NB4 (cell line): ENCODE results near the gene ANO9.

ENCODE experiments used
- DNase-seq: peaks from one replicate; pipeline ENCODE4 v3.0.0; 2010; ENCODE audit warnings: low read depth
- H3K4me3 ChIP-seq: one replicate; pipeline ENCODE4 v1.5.1; 2011; ENCODE audit warnings: mild to moderate bottlenecking, low read depth, low read length, moderate library complexity
- MYC ChIP-seq: IDR thresholded peaks from 2 replicates; pipeline ENCODE4 v1.6.1; 2011; ENCODE audit warnings: low read depth, low read length
- POLR2A ChIP-seq: IDR thresholded peaks from 2 replicates; pipeline ENCODE4 v1.6.1; 2011; ENCODE audit warnings: mild to moderate bottlenecking; ENCODE audit not compliant: insufficient read length; ENCODE audit errors: extremely low read depth
- TF ChIP-seq, protein P1 (sequence below): IDR thresholded peaks from one replicate; pipeline ENCODE4 v1.5.1; 2012; ENCODE audit warnings: low read depth, low read length
- TF ChIP-seq, protein P2 (sequence below): IDR thresholded peaks from 2 replicates; pipeline ENCODE4 v1.6.1; 2011; ENCODE audit warnings: low read depth, low read length

ANO9 gene, protein sequence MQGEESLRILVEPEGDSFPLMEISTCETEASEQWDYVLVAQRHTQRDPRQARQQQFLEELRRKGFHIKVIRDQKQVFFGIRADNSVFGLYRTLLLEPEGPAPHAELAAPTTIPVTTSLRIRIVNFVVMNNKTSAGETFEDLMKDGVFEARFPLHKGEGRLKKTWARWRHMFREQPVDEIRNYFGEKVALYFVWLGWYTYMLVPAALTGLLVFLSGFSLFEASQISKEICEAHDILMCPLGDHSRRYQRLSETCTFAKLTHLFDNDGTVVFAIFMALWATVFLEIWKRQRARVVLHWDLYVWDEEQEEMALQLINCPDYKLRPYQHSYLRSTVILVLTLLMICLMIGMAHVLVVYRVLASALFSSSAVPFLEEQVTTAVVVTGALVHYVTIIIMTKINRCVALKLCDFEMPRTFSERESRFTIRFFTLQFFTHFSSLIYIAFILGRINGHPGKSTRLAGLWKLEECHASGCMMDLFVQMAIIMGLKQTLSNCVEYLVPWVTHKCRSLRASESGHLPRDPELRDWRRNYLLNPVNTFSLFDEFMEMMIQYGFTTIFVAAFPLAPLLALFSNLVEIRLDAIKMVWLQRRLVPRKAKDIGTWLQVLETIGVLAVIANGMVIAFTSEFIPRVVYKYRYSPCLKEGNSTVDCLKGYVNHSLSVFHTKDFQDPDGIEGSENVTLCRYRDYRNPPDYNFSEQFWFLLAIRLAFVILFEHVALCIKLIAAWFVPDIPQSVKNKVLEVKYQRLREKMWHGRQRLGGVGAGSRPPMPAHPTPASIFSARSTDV

DNA sequence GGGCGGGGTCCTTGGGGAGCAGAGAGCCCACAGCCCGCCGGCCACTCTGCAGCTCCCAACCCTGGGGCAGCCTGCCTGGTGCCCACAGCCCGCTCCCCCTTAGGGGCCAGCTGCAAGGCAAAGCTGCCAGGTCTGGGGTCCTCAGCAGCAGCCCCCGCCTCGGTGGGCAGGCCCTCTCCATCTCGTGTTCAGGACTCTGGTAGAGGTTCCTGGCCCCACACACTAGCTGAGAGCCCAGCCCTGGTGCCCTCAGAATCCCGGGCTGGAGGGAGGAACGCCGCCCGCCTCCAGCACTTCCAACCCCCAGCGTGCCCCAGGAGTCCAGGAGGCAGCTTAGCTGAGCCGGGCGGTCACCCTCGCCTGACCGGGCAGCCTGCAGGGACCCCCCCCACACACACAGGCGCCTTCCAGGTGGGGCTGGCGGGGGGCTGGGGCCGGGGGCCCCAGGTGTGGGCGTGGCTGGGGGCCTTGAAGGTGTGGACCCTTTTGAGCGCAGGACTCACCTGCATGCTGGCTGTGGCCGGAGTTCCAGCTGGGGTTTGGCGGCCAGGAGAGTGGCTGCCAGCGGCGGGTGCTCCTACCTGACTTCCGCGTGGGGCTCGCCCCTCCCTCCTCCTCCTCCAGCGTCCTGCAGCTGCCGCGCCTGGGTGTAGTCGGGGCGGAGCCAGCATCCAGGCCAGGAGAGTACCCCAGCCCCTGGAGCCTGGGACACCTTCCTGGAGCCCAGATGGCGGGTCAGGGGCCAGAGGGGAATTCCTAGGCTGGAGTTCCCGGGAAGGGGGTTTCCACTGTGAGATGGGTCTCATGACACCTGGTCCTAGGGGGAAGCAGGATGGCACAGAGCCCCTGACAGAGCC lies at the start of gene ANO9:
ANO9 (minus strand) TSS at position 594 of the 857 bp plus-strand sequence; CDS start at position 509, 85 bp downstream.
- DNase-seq = no peak
- TF ChIP-seq POLR2A (no peak), MYC (no peak)
- TF ChIP-seq, protein P1, sequence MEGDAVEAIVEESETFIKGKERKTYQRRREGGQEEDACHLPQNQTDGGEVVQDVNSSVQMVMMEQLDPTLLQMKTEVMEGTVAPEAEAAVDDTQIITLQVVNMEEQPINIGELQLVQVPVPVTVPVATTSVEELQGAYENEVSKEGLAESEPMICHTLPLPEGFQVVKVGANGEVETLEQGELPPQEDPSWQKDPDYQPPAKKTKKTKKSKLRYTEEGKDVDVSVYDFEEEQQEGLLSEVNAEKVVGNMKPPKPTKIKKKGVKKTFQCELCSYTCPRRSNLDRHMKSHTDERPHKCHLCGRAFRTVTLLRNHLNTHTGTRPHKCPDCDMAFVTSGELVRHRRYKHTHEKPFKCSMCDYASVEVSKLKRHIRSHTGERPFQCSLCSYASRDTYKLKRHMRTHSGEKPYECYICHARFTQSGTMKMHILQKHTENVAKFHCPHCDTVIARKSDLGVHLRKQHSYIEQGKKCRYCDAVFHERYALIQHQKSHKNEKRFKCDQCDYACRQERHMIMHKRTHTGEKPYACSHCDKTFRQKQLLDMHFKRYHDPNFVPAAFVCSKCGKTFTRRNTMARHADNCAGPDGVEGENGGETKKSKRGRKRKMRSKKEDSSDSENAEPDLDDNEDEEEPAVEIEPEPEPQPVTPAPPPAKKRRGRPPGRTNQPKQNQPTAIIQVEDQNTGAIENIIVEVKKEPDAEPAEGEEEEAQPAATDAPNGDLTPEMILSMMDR = no peak
- TF ChIP-seq, protein P2, sequence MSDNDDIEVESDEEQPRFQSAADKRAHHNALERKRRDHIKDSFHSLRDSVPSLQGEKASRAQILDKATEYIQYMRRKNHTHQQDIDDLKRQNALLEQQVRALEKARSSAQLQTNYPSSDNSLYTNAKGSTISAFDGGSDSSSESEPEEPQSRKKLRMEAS = no peak
- no peak within 1 kb of the TSS for H3K4me3 ChIP-seq

DNA sequence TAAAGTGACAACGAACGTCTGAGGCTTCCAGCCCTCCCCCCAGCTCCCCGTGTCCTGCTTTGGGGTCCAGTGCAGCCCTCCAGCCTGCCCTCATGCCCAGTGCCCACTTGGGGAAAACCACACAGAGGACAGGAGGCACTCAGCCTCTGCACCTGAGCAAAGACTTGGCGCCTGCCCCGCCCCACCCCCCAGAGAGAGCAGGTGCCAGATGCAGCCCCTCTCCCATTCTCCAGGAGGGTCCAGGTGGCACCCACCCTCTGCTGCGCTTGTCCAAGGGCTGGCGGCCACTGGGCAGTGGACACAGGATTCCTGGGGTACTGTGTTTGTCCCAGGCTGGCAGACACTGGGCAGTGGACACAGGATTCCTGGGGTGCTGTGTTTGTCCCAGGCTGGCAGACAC lies 49.5 kb upstream of the ANO9 start:
- DNase-seq = no peak
- no peak for TF ChIP-seq MYC
- no peak for TF ChIP-seq POLR2A
- TF ChIP-seq, protein P1 = no peak
- TF ChIP-seq, protein P2 = no peak

DNA sequence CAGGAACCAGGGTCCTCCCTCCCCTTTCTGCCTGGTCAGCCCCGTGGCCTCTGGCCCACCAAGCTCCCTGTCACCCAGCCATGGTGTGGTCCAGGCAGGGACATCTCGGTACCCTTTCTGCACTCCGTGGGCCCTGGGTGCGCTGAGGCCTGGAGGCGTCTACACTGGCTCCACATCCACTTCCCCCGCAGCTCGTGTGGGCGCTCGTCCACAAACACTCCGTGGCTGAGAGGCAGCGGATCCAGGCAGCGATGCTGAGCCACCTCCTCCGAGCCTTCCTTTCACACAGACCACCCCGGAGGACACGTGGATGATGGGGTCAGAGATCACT lies 49.1 kb upstream of the ANO9 start:
- TF ChIP-seq MYC (no peak), POLR2A (no peak)
- TF ChIP-seq, protein P1 = no peak
- TF ChIP-seq, protein P2 = no peak
- H3K4me3 ChIP-seq = no peak overlapping the region
- DNase-seq = no peak

More for the DNA sequence above, 49.5 kb upstream of the ANO9 start:
- H3K4me3 ChIP-seq = no peak overlapping the region

DNA sequence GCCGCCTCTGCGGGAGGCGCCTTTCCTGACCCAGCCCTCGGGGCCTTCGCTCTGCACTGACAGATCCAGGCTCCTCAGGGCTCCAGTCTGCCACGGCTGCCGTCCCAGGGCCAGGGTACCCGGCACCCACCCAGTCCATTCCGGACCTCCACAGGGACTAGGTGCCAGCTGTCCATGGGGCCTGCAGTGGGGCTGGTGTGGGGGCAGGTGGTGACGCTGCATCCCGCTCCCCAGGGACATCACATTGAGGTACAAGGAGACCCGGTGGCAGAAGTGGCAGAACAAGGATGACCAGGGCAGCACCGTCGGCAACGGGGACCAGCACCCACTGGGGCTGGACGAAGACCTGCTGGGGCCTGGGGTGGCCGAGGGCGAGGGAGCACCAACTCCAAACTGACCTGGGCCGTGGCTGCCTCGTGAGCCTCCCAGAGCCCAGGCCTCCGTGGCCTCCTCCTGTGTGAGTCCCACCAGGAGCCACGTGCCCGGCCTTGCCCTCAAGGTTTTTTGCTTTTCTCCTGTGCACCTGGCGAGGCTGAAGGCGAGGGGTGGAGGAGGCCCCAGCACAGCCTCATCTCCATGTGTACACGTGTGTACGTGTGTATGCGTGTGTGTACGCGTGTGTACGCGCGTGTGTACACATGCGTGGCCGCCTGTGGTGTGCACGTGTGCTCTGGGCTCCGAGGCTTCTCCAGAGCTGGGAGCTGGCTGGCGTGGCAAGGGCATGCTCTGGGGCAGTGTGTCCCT lies 48.5 kb upstream of the ANO9 start:
- H3K4me3 ChIP-seq = no peak overlapping the region
- DNase-seq = no peak

More for the DNA sequence above, 48.5 kb upstream of the ANO9 start:
- TF ChIP-seq, protein P2 = no peak
- TF ChIP-seq POLR2A = no peak
- TF ChIP-seq, protein P1 = no peak
